GM12892 (cell line): ENCODE results near the gene ZNF571.

Source experiments
- POLR2A ChIP-seq: IDR thresholded peaks from 2 replicates; pipeline ENCODE4 v1.6.1; 2011; ENCODE audit warnings: low read depth, low read length, control low read depth
- POLR2AphosphoS5 ChIP-seq: IDR thresholded peaks from 2 replicates; pipeline ENCODE4 v1.6.1; 2011; ENCODE audit warnings: low read depth, low read length, control low read depth

- TF ChIP-seq POLR2A, result no peak
- no peak for TF ChIP-seq POLR2AphosphoS5
Observed at GRCh38 chr19:37537391-37537947, 57.1 kb downstream of the ZNF571 start.
